ENCODE measurements around the gene IGLON5. TPM values are rescaled to one million over a fixed set of nuclear protein-coding genes. Genes with fewer than 3 reads are reported as not detected.

IGLON5 gene
- total RNA-seq, 4 donors from 2014 or later, result 1.4 to 2.9 (median 1.7) TPM; not detected in 1

- no peak for DNase-seq (ENCODE audit: low spot score)
- TF ChIP-seq CTCF (IDR thresholded peaks at IDR 0.05), result no peak
- no peak for ATAC-seq (ENCODE audit: low FRiP score)
These were observed 18.9 kb downstream of the IGLON5 start for GRCh38 chr19:51330366-51330765.

DNA sequence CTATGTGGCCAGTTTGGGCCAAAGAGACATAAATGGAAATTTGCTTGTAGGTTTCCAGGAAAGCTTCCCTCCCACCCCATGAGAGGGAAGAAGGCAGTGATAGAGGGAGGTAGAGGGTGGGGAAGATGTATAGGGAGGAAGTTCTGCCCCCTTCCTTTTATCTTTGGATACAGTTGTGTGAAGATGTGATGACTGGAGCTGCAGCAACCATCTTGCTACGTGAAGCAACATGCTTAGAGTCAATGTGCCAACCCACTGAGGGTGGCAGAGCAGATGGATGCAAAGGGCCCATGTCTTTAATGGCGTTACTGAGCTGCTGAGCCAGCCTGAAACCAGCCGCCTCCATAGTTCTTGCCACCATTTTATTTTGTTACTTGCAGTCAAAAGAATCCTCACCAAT is 19.7 kb downstream of the IGLON5 start:
- ATAC-seq (ENCODE audit: low FRiP score) (no peak), DNase-seq (ENCODE audit: low spot score) (no peak)
- TF ChIP-seq CTCF (IDR thresholded peaks at IDR 0.05), result no peak

DNA sequence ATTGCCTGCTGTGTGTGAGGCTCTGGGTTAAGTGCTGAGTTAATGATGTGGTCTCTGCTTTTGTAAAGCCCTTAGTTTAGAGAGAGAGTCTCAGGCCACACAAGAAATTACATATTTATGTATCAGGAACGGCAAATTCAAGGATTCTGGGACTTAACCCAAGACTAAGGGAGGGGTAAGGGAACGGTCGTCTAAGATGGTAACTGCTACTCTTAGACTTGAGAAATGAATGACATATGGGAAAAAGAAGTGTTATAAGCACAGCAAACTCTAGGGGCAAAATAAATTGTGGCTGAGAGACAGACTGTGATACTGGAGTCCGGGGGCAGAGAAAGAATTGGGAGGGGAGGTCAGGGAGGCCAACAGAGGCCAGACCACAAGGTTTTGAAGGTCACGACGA is 20.3 kb downstream of the IGLON5 start:
- DNase-seq (ENCODE audit: low spot score), result no peak
- ATAC-seq (ENCODE audit: low FRiP score), result no peak

DNA sequence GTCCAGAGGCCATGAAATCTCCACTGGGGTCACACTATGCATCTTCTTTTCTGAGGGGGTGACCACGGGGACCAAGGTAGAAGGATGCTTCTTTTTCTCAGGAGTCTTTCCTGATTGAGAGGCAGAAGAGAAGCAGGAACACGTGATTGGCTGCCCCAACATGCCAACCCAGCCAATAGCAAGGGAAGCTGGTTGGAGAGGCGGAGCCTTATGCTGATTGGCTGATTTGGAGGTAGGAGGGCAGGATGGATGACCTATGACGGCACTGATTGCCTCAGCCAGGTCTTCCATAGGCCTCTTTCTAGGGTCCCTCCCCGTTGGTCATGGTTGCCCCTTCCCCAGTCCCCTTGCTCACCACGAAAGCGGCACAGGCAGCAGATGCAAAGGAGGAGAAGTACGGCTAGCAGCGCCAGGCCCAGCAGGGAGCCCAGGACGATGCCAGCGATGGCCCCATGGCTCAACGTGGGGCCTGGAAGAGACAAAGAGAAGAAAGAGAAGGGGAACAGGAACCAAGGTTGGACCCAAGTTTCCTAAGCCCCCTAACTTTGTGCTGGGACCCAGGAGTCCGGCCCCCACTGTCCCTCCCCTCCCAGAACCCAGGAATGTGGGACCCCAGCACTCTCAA is 22.5 kb downstream of the IGLON5 start:
- no peak for TF ChIP-seq CTCF (IDR thresholded peaks at IDR 0.05)
- ATAC-seq (ENCODE audit: low FRiP score) (no peak), DNase-seq (ENCODE audit: low spot score) (no peak)

More for the DNA sequence above, 20.3 kb downstream of the IGLON5 start:
- no peak for TF ChIP-seq CTCF (IDR thresholded peaks at IDR 0.05)

- ATAC-seq (ENCODE audit: low FRiP score) (no peak), DNase-seq (ENCODE audit: low spot score) (no peak)
- no peak for TF ChIP-seq CTCF (IDR thresholded peaks at IDR 0.05)
These were observed 25.9 kb downstream of the IGLON5 start for GRCh38 chr19:51337141-51337860.

GRCh38 chr19:51337861-51338562 is 26.6 kb downstream of the IGLON5 start:
- no peak for ATAC-seq (ENCODE audit: low FRiP score)
- no peak for TF ChIP-seq CTCF (IDR thresholded peaks at IDR 0.05)

More at GRCh38 chr19:51337861-51338562, 26.6 kb downstream of the IGLON5 start:
- no peak for DNase-seq (ENCODE audit: low spot score)

All from omental fat pad (tissue), 4 donors.